K562 (cell line): ENCODE data around the gene NFIC. TPM values are rescaled to one million over a fixed set of nuclear protein-coding genes. Genes with fewer than 3 reads are reported as not detected.
A peak's percentile ranks its signal among the peaks of the same experiment; 100 is the strongest.

Source experiments
- CBX3 ChIP-seq, 2 experiments: IDR thresholded peaks; 1 replicate in 1 of 2; 2 replicates in 1 of 2; pipeline ENCODE4 v1.6.1; 2012; ENCODE audit warnings: inconsistent platforms in 2 of 2, low read length in 2 of 2, borderline replicate concordance in 1 of 2, control low read depth in 1 of 2
- ELF1 ChIP-seq: fragments of 200-800 bp; sonication (Bioruptor generic); IDR thresholded peaks from 2 replicates; pipeline ENCODE4 v1.6.1; 2016; ENCODE audit warnings: missing genetic modification characterization, missing compliant biosample characterization
- FOXJ3 ChIP-seq: sonication (generic); formaldehyde crosslinking; IDR thresholded peaks from 2 replicates; pipeline ENCODE4 v1.4.0; 2020; ENCODE audit warnings: mild to moderate bottlenecking, missing genetic modification reagents
- FUS ChIP-seq: fragments of 200-400 bp; formaldehyde crosslinking; optimal IDR thresholded peaks from 2 replicates; pipeline ENCODE3; 2017; ENCODE audit warnings: low read depth, low read length
- HDAC3 ChIP-seq: fragments of 450-650 bp; IDR thresholded peaks from 2 replicates; pipeline ENCODE4 v1.6.1; 2018; ENCODE audit warnings: borderline replicate concordance, mild to moderate bottlenecking, moderate library complexity; ENCODE audit not compliant: partially characterized antibody
- HDAC6 ChIP-seq: IDR thresholded peaks from 2 replicates; pipeline ENCODE4 v1.6.1; 2012; ENCODE audit warnings: low read depth, mild to moderate bottlenecking, control low read depth, inconsistent platforms, low read length, moderate library complexity
- HDGF ChIP-seq: fragments of 450-650 bp; IDR thresholded peaks from 2 replicates; pipeline ENCODE4 v1.6.1; 2016
- HMG20A ChIP-seq: fragments of 450-650 bp; formaldehyde crosslinking; conservative IDR thresholded peaks from 2 replicates; pipeline ENCODE4 v1.4.0; 2020; ENCODE audit warnings: mild to moderate bottlenecking, mixed read lengths
- MEIS2 ChIP-seq: fragments of 450-650 bp; IDR thresholded peaks from 2 replicates; pipeline ENCODE4 v1.6.1; 2014; ENCODE audit warnings: mild to moderate bottlenecking; ENCODE audit not compliant: partially characterized antibody
- MTA2 ChIP-seq: fragments of 450-650 bp; IDR thresholded peaks from 2 replicates; pipeline ENCODE4 v1.6.1; 2016; ENCODE audit warnings: low read depth
- POLR2B ChIP-seq: fragments of 450-650 bp; IDR thresholded peaks from 2 replicates; pipeline ENCODE4 v1.6.1; 2018; ENCODE audit warnings: low read depth; ENCODE audit not compliant: partially characterized antibody
- SRF ChIP-seq, 2 experiments: fragments of 250-450, 450-650 bp in 1 of 2; sonication (Bioruptor Pico) in 1 of 2; sonication (generic) in 1 of 2; formaldehyde crosslinking; IDR thresholded peaks; 2 replicates each; pipeline versions ENCODE4 v1.5.0 to v1.5.1; 2020 to 2022; ENCODE audit warnings: mild to moderate bottlenecking in 1 of 2, missing genetic modification reagents in 1 of 2
- SRSF7 ChIP-seq: fragments of 200-400 bp; formaldehyde crosslinking; optimal IDR thresholded peaks from 2 replicates; pipeline ENCODE3; 2017; ENCODE audit warnings: mild to moderate bottlenecking, low read depth, low read length
- ZNF24 ChIP-seq: fragments of 450-650 bp; IDR thresholded peaks from 2 replicates; pipeline ENCODE4 v1.6.1; 2016
- polyA plus RNA-seq, 8 experiments: library from polyadenylated mRNA; depleted of rRNA in 4 of 8; stranded (reverse) in 5 of 8; unstranded in 3 of 8; fragments of >200 nt; fragmentation: Nextera tagmentation in 2 of 8; fragmentation: Illumina TruSeq in 1 of 8; extraction: Ambion mirVana in 2 of 8; extraction: Trizol in 1 of 8; gene quantifications; 2 replicates each; pipeline versions ENCODE4 v1.2.1 to v1.2.3, GENCODE V29; 2011 to 2014; ENCODE audit warnings: inconsistent platforms in 1 of 8, missing spikeins in 1 of 8
- total RNA-seq, 7 experiments: library from RNA; depleted of rRNA in 6 of 7; stranded (reverse); fragments of >200 nt in 6 of 7; fragmentation: Illumina TruSeq in 2 of 7; extraction: Trizol in 2 of 7; gene quantifications; 2 replicates each; pipeline versions ENCODE4 v1.2.1 to v1.2.3, GENCODE V29; 2011 to 2021; ENCODE audit warnings: low replicate concordance in 1 of 7
- TF ChIP-seq, protein P1 (sequence below): sonication (generic); formaldehyde crosslinking; IDR thresholded peaks from 2 replicates; pipeline ENCODE4 v1.8.0; 2022; ENCODE audit warnings: mild to moderate bottlenecking, missing genetic modification reagents
- TF ChIP-seq, protein P2 (sequence below): fragments of 450-650 bp; conservative IDR thresholded peaks from 2 replicates; pipeline ENCODE4 v1.6.1; 2016; ENCODE audit warnings: missing genetic modification characterization, low read depth, mild to moderate bottlenecking, control low read depth, missing compliant biosample characterization
- TF ChIP-seq, protein P3 (sequence below): fragments of 450-650 bp; conservative IDR thresholded peaks from 2 replicates; pipeline ENCODE4 v1.6.1; 2016; ENCODE audit warnings: missing genetic modification characterization, low read depth, mild to moderate bottlenecking, missing compliant biosample characterization, moderate library complexity
- TF ChIP-seq, protein P4 (sequence below): fragments of 450-650 bp; IDR thresholded peaks from 2 replicates; pipeline ENCODE4 v1.6.1; 2018; ENCODE audit not compliant: partially characterized antibody

Gene NFIC
- total and polyA plus RNA-seq, 9 of the 15 experiments (the other 6 are each of a cell fraction or from before 2014, with no cell fraction given): 0.71 to 62.1 (median 6.9) TPM

DNA sequence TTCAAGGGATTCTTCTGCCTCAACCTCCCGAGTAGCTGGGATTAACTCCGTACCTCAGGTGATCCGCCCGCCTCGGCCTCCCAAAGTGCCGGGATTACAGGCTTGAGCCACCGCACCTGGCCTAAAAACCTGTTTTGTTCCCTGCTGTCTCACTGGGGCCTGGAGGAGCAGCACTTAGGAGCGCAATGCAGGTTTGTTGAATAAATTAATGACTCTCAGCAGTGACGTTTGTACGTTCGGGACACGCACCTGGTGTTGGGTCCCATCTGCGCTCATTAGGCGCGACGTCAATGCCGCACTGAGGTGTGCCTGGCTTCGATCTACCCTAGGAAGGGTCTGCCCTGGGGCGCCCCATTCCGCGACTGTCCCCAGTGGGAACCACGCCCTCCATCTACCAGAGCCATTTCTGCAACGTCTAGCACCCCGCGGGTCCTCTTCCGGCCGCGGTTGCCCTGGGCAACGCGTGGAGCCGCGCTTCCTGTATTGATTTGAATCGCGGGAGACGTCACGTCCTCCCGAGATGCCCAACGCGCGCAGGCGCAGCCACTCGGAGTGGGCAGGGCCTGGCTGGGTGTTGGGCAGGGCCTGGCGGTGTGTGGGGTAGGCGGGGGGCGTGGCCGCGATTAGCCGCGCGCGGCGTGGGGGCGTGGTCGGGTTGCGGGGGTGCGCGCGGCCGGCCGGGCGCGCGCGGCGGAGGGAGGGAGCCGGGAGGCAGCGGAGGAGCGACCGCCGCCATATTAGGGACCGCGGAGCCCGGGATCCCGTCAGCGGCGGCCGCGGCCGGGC is 139.4 kb downstream of the NFIC start, which contains the start of gene FZR1 (continued):
- TF ChIP-seq, protein P1, sequence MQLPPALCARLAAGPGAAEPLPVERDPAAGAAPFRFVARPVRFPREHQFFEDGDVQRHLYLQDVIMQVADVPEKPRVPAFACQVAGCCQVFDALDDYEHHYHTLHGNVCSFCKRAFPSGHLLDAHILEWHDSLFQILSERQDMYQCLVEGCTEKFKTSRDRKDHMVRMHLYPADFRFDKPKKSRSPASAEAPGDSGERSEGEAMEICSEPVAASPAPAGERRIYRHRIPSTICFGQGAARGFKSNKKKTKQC: peak; percentile 59; the same call in 1 of the 2 replicates
- TF ChIP-seq POLR2B (peak; percentile 56), MEIS2 (peak; percentile 92), HDAC3 (no peak), SRSF7 (no peak), HMG20A (CRISPR knock-in tag) (no peak), MTA2 (no peak), FOXJ3 (no peak), FUS (no peak), ZNF24 (no peak), ELF1 (tag) (peak; percentile 99), SRF (CRISPR knock-in tag; IDR thresholded peaks at IDR 0.05) (no peak), HDGF (0 out of 2 replicates have a peak, but pooled peaks have one; percentile 60), HDAC6 (no peak), CBX3 (IDR thresholded peaks at IDR 0.05; ENCODE audit: borderline replicate concordance in 1 of 2, low read length in 2 of 2) (peak in 1 of 2 experiments; percentile 67; a peak in 1 of 3 replicates)
- TF ChIP-seq, protein P2, sequence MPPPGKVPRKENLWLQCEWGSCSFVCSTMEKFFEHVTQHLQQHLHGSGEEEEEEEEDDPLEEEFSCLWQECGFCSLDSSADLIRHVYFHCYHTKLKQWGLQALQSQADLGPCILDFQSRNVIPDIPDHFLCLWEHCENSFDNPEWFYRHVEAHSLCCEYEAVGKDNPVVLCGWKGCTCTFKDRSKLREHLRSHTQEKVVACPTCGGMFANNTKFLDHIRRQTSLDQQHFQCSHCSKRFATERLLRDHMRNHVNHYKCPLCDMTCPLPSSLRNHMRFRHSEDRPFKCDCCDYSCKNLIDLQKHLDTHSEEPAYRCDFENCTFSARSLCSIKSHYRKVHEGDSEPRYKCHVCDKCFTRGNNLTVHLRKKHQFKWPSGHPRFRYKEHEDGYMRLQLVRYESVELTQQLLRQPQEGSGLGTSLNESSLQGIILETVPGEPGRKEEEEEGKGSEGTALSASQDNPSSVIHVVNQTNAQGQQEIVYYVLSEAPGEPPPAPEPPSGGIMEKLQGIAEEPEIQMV (tag): no peak
- TF ChIP-seq, protein P3, sequence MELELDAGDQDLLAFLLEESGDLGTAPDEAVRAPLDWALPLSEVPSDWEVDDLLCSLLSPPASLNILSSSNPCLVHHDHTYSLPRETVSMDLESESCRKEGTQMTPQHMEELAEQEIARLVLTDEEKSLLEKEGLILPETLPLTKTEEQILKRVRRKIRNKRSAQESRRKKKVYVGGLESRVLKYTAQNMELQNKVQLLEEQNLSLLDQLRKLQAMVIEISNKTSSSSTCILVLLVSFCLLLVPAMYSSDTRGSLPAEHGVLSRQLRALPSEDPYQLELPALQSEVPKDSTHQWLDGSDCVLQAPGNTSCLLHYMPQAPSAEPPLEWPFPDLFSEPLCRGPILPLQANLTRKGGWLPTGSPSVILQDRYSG: 0 out of 2 replicates have a peak, but pooled peaks have one; percentile 29
- TF ChIP-seq, protein P4, sequence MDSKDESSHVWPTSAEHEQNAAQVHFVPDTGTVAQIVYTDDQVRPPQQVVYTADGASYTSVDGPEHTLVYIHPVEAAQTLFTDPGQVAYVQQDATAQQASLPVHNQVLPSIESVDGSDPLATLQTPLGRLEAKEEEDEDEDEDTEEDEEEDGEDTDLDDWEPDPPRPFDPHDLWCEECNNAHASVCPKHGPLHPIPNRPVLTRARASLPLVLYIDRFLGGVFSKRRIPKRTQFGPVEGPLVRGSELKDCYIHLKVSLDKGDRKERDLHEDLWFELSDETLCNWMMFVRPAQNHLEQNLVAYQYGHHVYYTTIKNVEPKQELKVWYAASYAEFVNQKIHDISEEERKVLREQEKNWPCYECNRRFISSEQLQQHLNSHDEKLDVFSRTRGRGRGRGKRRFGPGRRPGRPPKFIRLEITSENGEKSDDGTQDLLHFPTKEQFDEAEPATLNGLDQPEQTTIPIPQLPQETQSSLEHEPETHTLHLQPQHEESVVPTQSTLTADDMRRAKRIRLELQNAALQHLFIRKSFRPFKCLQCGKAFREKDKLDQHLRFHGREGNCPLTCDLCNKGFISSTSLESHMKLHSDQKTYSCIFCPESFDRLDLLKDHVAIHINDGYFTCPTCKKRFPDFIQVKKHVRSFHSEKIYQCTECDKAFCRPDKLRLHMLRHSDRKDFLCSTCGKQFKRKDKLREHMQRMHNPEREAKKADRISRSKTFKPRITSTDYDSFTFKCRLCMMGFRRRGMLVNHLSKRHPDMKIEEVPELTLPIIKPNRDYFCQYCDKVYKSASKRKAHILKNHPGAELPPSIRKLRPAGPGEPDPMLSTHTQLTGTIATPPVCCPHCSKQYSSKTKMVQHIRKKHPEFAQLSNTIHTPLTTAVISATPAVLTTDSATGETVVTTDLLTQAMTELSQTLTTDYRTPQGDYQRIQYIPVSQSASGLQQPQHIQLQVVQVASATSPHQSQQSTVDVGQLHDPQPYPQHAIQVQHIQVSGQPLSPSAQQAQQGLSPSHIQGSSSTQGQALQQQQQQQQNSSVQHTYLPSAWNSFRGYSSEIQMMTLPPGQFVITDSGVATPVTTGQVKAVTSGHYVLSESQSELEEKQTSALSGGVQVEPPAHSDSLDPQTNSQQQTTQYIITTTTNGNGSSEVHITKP: no peak
